Parathyroid adenoma (tissue), 2 donors: ENCODE measurements around the gene B9D1.
A peak's percentile ranks its signal among the peaks of the same experiment; 100 is the strongest.

Source experiments
- H2AFZ ChIP-seq: fragments of 300-600 bp; sonication (generic); one replicate; pipeline ENCODE4 v1.7.0; 2017; ENCODE audit warnings: antibody characterized with exemption, mild to moderate bottlenecking
- H3K27ac ChIP-seq: fragments of 300-600 bp; sonication (generic); one replicate; pipeline ENCODE4 v1.7.0; 2017
- H3K27me3 ChIP-seq: fragments of 300-600 bp; sonication (generic); one replicate; pipeline ENCODE4 v1.7.0; 2017; ENCODE audit warnings: low read length; ENCODE audit not compliant: control insufficient read depth, insufficient read depth
- H3K36me3 ChIP-seq: fragments of 300-600 bp; sonication (generic); one replicate; pipeline ENCODE4 v1.7.0; 2017; ENCODE audit warnings: low read length; ENCODE audit not compliant: control insufficient read depth, insufficient read depth
- H3K4me1 ChIP-seq: fragments of 300-600 bp; sonication (generic); one replicate; pipeline ENCODE4 v1.7.0; 2017; ENCODE audit warnings: control low read depth
- H3K4me2 ChIP-seq: fragments of 300-600 bp; sonication (generic); one replicate; pipeline ENCODE4 v1.7.0; 2017; ENCODE audit warnings: low read length
- H3K4me3 ChIP-seq: fragments of 300-600 bp; sonication (generic); one replicate; pipeline ENCODE4 v1.7.0; 2017; ENCODE audit warnings: low read depth, low read length
- H3K79me2 ChIP-seq: fragments of 300-600 bp; sonication (generic); one replicate; pipeline ENCODE4 v1.7.0; 2017; ENCODE audit warnings: control low read depth
- H3K9ac ChIP-seq: fragments of 300-600 bp; sonication (generic); one replicate; pipeline ENCODE4 v1.7.0; 2017; ENCODE audit warnings: mild to moderate bottlenecking
- H3K9me3 ChIP-seq: fragments of 300-600 bp; sonication (generic); one replicate; pipeline ENCODE4 v1.7.0; 2017; ENCODE audit warnings: low read length; ENCODE audit not compliant: control insufficient read depth
- TF ChIP-seq, protein P1 (sequence below): fragments of 300-600 bp; sonication (generic); IDR thresholded peaks from one replicate; pipeline ENCODE4 v1.7.0; 2017; ENCODE audit warnings: antibody characterized with exemption, mild to moderate bottlenecking
- donor health status: primary hyperparathyroidism.

The B9D1 gene

GRCh38 chr17:19364699-19365498 is 2.4 kb upstream of the B9D1 start:
- H3K27me3 ChIP-seq: no peaks in the 10 kb centered on the region
- H3K4me3 ChIP-seq: no peak overlapping the region
- H3K36me3 ChIP-seq: no peaks in the 10 kb centered on the region
- H2AFZ ChIP-seq: peak overlapping the region; percentile 80
- H3K27ac ChIP-seq: peak overlapping the region; percentile 52
- peaks cover 5% of the 10 kb centered on the region for H3K79me2 ChIP-seq
- H3K4me2 ChIP-seq: no peak overlapping the region
- no peak overlapping the region for H3K9ac ChIP-seq
- no peaks in the 10 kb centered on the region for H3K9me3 ChIP-seq
- H3K4me1 ChIP-seq: peaks cover 25% of the 10 kb centered on the region
- TF ChIP-seq, protein P1, sequence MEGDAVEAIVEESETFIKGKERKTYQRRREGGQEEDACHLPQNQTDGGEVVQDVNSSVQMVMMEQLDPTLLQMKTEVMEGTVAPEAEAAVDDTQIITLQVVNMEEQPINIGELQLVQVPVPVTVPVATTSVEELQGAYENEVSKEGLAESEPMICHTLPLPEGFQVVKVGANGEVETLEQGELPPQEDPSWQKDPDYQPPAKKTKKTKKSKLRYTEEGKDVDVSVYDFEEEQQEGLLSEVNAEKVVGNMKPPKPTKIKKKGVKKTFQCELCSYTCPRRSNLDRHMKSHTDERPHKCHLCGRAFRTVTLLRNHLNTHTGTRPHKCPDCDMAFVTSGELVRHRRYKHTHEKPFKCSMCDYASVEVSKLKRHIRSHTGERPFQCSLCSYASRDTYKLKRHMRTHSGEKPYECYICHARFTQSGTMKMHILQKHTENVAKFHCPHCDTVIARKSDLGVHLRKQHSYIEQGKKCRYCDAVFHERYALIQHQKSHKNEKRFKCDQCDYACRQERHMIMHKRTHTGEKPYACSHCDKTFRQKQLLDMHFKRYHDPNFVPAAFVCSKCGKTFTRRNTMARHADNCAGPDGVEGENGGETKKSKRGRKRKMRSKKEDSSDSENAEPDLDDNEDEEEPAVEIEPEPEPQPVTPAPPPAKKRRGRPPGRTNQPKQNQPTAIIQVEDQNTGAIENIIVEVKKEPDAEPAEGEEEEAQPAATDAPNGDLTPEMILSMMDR: no peak

DNA sequence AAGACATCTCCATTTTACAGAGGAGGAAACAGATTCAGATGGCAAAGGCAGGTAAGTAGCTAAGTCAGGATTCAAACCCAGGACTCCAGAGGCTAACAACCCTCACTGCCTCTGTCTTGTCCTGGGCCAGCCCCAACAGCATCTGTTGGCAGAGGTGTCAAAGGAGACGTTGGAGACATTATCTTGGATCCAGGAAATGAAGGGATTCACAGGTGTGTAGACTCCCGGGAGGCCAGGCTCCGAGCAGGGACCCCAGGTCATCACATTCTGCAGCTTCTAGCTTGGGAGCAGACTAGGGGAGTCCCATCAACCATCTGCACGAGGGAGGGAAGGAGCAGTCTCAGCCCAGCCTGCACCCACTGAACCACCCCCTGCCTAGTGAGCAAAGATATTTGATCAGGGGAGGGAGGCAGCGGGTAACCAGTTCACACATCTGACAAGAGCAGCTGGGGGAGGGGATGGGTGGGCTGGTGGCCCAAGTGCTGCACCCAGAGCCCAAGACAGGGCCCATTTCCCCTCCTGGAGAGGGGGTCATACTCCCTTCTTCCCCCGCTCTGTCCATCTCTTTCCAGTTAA is 1.0 kb upstream of the B9D1 start:
- H3K4me3 ChIP-seq: no peak overlapping the region
- TF ChIP-seq, protein P1: no peak
- H3K9ac ChIP-seq: no peak overlapping the region
- H3K27ac ChIP-seq: no peak overlapping the region
- peak overlapping the region; percentile 96 for H2AFZ ChIP-seq
- H3K27me3 ChIP-seq: no peaks in the 10 kb centered on the region
- no peaks in the 10 kb centered on the region for H3K9me3 ChIP-seq
- peaks cover 5% of the 10 kb centered on the region for H3K79me2 ChIP-seq
- no peaks in the 10 kb centered on the region for H3K36me3 ChIP-seq
- peaks cover 25% of the 10 kb centered on the region for H3K4me1 ChIP-seq
- peak overlapping the region; percentile 88 for H3K4me2 ChIP-seq

- Histone ChIP-seq H3K4me2 (peak overlapping the region; percentile 88), H2AFZ (peak overlapping the region; percentile 96), H3K9me3 (no peaks in the 10 kb centered on the region), H3K4me1 (peaks cover 25% of the 10 kb centered on the region), H3K79me2 (peaks cover 5% of the 10 kb centered on the region), H3K36me3 (no peaks in the 10 kb centered on the region), H3K9ac (no peak overlapping the region), H3K4me3 (peak overlapping the region; percentile 86), H3K27ac (peak overlapping the region; percentile 88), H3K27me3 (no peaks in the 10 kb centered on the region)
- TF ChIP-seq, protein P1: no peak
Observed at GRCh38 chr17:19363114-19363438, 553 bp upstream of the B9D1 start.

DNA sequence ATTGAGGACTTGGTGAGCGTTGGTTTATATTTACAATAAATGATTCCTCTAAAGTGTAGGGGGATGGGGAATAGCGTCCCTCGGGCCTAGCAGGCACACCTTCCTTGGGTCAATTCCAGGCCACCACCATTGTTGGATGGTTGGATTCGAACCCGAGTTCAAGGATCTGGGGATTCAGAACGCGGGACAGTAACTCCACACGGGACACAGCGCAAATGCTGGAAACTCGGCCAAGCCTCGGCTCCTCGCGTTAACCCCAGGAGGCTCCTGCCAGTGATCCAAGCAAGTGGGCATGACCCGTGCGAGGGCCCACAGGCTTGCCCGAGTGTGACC is 613 bp downstream of the B9D1 start:
- peaks cover 25% of the 10 kb centered on the region for H3K4me1 ChIP-seq
- no peaks in the 10 kb centered on the region for H3K9me3 ChIP-seq
- TF ChIP-seq, protein P1: no peak
- H3K27me3 ChIP-seq: no peaks in the 10 kb centered on the region
- peaks cover 5% of the 10 kb centered on the region for H3K79me2 ChIP-seq
- H3K36me3 ChIP-seq: no peaks in the 10 kb centered on the region
- H2AFZ ChIP-seq: peak overlapping the region; percentile 96
- peak overlapping the region; percentile 83 for H3K9ac ChIP-seq
- H3K27ac ChIP-seq: peak overlapping the region; percentile 88
- H3K4me2 ChIP-seq: peak overlapping the region; percentile 88
- peak overlapping the region; percentile 86 for H3K4me3 ChIP-seq

DNA sequence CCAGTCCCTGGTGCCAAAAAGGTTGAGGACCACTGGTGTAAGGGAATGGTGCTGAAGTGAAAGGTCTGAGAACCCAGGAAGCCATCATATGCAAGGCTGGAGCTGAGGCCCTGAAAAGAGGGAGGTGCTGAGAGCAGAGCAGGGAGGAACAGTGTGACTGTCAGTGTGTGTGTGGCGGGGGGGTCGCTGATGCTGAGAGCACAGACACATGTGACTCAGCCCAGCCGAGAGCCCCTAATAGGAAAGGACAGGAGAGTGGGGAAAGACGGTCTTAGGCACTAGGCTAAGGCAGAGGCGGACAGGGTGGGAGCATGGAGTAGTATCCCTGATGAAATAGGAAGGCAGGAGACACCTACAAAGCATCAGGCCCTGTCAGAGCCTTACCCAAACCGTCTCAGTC is 1.2 kb downstream of the B9D1 start:
- no peak overlapping the region for H3K9ac ChIP-seq
- peak overlapping the region; percentile 96 for H2AFZ ChIP-seq
- H3K27ac ChIP-seq: no peak overlapping the region

More for the DNA sequence above, 1.2 kb downstream of the B9D1 start:
- Histone ChIP-seq H3K36me3 (no peaks in the 10 kb centered on the region), H3K4me2 (no peak overlapping the region), H3K4me3 (no peak overlapping the region), H3K79me2 (peaks cover 5% of the 10 kb centered on the region), H3K4me1 (peaks cover 25% of the 10 kb centered on the region), H3K27me3 (no peaks in the 10 kb centered on the region), H3K9me3 (no peaks in the 10 kb centered on the region)
- TF ChIP-seq, protein P1: no peak
